IgD-negative memory B cell (primary cell): ENCODE results near the gene MAML1. TPM values are rescaled to one million over a fixed set of nuclear protein-coding genes. Genes with fewer than 3 reads are reported as not detected.

Source experiments
- H3K27ac Mint-ChIP-seq, 3 donors: one replicate each; pipeline ENCODE4 v1.8.0; 2020 to 2022; ENCODE audit warnings: mild to moderate bottlenecking in 3 of 3, mixed read lengths in 3 of 3, moderate library complexity in 1 of 3
- H3K27me3 Mint-ChIP-seq: one replicate; pipeline ENCODE4 v1.8.0; 2021; ENCODE audit warnings: mixed read lengths
- H3K36me3 Mint-ChIP-seq: one replicate; pipeline ENCODE4 v1.8.0; 2020; ENCODE audit warnings: mild to moderate bottlenecking, mixed read lengths
- H3K4me1 Mint-ChIP-seq, 3 donors: one replicate each; pipeline ENCODE4 v1.8.0; 2020 to 2022; ENCODE audit warnings: mixed read lengths in 3 of 3, mild to moderate bottlenecking in 1 of 3
- H3K4me3 Mint-ChIP-seq, 4 donors: one replicate each; pipeline ENCODE4 v1.8.0; 2020 to 2022; ENCODE audit warnings: mild to moderate bottlenecking in 4 of 4, mixed read lengths in 4 of 4, moderate library complexity in 3 of 4
- H3K9me3 Mint-ChIP-seq, 3 donors: one replicate each; pipeline ENCODE4 v1.8.0; 2020 to 2021; ENCODE audit warnings: mixed read lengths in 3 of 3, mild to moderate bottlenecking in 1 of 3
- polyA plus RNA-seq: library from polyadenylated mRNA; unstranded; fragments of 300-500 nt; fragmentation: Illumina TruSeq; gene quantifications from one replicate; pipeline ENCODE4 v1.2.3, GENCODE V29; 2021

MAML1 gene
- polyA plus RNA-seq, 1 donor from 2014 or later, result 4.7 TPM

DNA sequence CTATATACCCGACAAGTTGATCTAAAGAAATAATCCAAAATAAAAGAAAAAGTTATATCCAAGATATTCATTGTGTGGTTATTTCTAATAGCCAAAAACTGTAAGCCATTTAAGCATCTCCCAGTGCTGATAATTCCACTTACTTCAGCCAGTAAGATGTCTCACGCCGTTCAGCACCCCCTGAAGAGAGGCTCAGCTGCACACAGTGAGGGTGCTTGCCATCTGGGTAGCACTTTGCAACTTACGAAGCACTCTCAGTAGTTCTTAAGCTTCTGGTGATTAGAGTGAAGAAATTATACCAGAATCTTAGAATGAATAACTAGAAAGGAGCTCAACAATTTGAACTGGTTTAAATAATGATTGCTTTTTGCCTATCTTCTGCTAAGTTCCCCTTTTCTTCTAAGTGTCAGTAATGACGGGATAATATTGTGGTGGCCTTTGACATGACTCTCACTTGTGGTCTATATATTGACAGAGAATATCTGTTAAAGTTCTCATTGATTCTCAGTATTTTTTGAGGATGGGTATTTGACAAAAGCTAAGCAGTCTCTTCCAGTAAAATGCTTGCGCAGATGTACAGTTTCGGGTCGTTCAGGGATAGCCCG, 35.0 kb downstream of the MAML1 start:
- Mint-ChIP-seq H3K36me3 (peaks cover 4% of the 10 kb centered on the region), H3K27ac (no peak overlapping the region), H3K9me3 (no peaks in the 10 kb centered on the region)

DNA sequence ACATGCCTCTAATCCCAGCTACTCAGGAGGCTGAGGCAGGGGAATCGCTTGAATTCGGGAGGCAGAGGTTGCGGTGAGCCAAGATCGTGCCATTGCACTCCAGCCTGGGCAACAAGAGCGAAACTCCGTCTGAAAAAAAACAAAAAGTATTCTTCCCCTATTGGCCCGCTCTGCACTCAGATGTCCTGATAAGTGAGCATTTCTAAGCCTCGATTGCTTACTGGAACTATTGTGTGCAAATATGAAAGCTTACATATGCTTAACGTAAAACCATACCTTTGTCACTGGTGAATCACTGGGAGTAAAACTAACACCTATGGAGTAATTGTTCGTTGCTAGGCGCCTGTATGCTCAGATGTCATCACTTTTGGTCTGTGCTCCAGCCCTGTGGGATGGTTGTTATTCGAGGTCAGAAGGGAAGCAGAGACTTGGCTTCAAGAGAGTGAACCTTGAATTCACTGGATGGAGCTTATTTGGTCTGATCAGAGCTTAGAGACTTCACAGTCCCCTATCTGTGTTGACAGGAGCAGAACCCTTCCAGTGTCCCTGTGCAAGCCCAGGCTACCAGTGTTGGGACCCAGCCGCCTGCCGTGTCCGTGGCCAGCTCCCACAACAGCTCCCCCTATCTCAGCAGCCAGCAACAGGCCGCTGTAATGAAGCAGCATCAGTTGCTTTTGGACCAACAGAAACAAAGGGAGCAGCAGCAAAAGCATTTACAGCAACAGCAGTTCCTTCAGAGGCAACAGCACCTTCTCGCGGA, 35.9 kb downstream of the MAML1 start:
- Mint-ChIP-seq H3K27me3 (no peaks in the 10 kb centered on the region), H3K27ac (no peak overlapping the region), H3K4me1 (peaks cover under 1 to 8% (median under 1%) of the 10 kb centered on the region in 3 donors), H3K36me3 (peaks cover 4% of the 10 kb centered on the region), H3K9me3 (no peaks in the 10 kb centered on the region), H3K4me3 (no peak overlapping the region)

More for the DNA sequence above, 35.0 kb downstream of the MAML1 start:
- Mint-ChIP-seq H3K4me3 (no peak overlapping the region), H3K4me1 (peaks cover 6 to 16% (median 9%) of the 10 kb centered on the region in 3 donors), H3K27me3 (no peaks in the 10 kb centered on the region)

GRCh38 chr5:179769271-179769670, 36.6 kb downstream of the MAML1 start:
- Mint-ChIP-seq H3K9me3 (no peaks in the 10 kb centered on the region), H3K4me3 (no peak overlapping the region), H3K36me3 (peaks cover 4% of the 10 kb centered on the region), H3K4me1 (peaks cover 0 to 6% (median 0%) of the 10 kb centered on the region in 3 donors), H3K27me3 (no peaks in the 10 kb centered on the region), H3K27ac (no peak overlapping the region)

GRCh38 chr5:179769796-179770195, 37.2 kb downstream of the MAML1 start:
- Mint-ChIP-seq H3K4me3 (no peak overlapping the region), H3K27ac (no peak overlapping the region), H3K36me3 (peaks cover 4% of the 10 kb centered on the region), H3K27me3 (no peaks in the 10 kb centered on the region), H3K4me1 (peaks cover 0 to 6% (median 0%) of the 10 kb centered on the region in 3 donors), H3K9me3 (no peaks in the 10 kb centered on the region)

- Mint-ChIP-seq H3K27ac (no peak overlapping the region), H3K36me3 (peaks cover 4% of the 10 kb centered on the region), H3K4me3 (no peak overlapping the region)
Measured at GRCh38 chr5:179771311-179771895, 38.8 kb downstream of the MAML1 start.

GRCh38 chr5:179772351-179772750, 39.7 kb downstream of the MAML1 start:
- H3K9me3 Mint-ChIP-seq, result no peaks in the 10 kb centered on the region
- H3K27ac Mint-ChIP-seq, result no peak overlapping the region
- H3K4me1 Mint-ChIP-seq, result peaks cover 0 to 4% (median 1%) of the 10 kb centered on the region in 3 donors
- peaks cover 3% of the 10 kb centered on the region for H3K36me3 Mint-ChIP-seq
- H3K27me3 Mint-ChIP-seq, result no peaks in the 10 kb centered on the region
- no peak overlapping the region for H3K4me3 Mint-ChIP-seq

More at GRCh38 chr5:179771311-179771895, 38.8 kb downstream of the MAML1 start:
- H3K27me3 Mint-ChIP-seq, result no peaks in the 10 kb centered on the region
- H3K9me3 Mint-ChIP-seq, result no peaks in the 10 kb centered on the region
- H3K4me1 Mint-ChIP-seq, result peaks cover 0 to 6% (median 1%) of the 10 kb centered on the region in 3 donors

- H3K36me3 Mint-ChIP-seq, result peaks cover 3% of the 10 kb centered on the region
- H3K4me1 Mint-ChIP-seq, result peaks cover 0 to 2% (median 1%) of the 10 kb centered on the region in 3 donors
- no peak overlapping the region for H3K27ac Mint-ChIP-seq
- H3K9me3 Mint-ChIP-seq, result no peaks in the 10 kb centered on the region
- no peak overlapping the region for H3K4me3 Mint-ChIP-seq
- no peaks in the 10 kb centered on the region for H3K27me3 Mint-ChIP-seq
Measured at GRCh38 chr5:179773686-179774040, 41.0 kb downstream of the MAML1 start.

DNA sequence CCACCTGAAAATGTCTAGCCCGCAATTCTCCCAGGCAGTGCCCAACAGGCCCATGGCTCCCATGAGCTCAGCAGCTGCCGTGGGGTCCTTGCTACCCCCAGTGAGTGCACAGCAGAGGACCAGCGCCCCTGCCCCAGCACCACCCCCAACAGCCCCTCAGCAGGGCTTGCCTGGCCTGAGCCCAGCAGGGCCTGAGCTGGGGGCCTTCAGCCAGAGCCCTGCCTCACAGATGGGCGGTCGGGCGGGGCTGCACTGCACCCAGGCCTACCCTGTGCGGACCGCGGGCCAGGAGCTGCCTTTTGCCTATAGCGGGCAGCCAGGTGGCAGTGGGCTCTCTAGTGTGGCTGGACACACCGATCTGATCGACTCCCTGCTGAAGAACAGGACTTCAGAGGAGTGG, 41.8 kb downstream of the MAML1 start:
- peaks cover 0 to 1% (median 0%) of the 10 kb centered on the region in 3 donors for H3K4me1 Mint-ChIP-seq
- no peaks in the 10 kb centered on the region for H3K9me3 Mint-ChIP-seq
- peaks cover 3% of the 10 kb centered on the region for H3K36me3 Mint-ChIP-seq
- H3K4me3 Mint-ChIP-seq, result no peak overlapping the region
- H3K27me3 Mint-ChIP-seq, result no peaks in the 10 kb centered on the region
- H3K27ac Mint-ChIP-seq, result no peak overlapping the region

- Mint-ChIP-seq H3K27me3 (no peaks in the 10 kb centered on the region), H3K4me1 (peaks cover 0 to 1% (median 0%) of the 10 kb centered on the region in 3 donors), H3K9me3 (no peaks in the 10 kb centered on the region), H3K4me3 (no peak overlapping the region), H3K36me3 (peaks cover 4% of the 10 kb centered on the region), H3K27ac (peak overlapping the region in 1 of 3 donors; percentile 43)
Measured at GRCh38 chr5:179776411-179776938, 43.9 kb downstream of the MAML1 start.

DNA sequence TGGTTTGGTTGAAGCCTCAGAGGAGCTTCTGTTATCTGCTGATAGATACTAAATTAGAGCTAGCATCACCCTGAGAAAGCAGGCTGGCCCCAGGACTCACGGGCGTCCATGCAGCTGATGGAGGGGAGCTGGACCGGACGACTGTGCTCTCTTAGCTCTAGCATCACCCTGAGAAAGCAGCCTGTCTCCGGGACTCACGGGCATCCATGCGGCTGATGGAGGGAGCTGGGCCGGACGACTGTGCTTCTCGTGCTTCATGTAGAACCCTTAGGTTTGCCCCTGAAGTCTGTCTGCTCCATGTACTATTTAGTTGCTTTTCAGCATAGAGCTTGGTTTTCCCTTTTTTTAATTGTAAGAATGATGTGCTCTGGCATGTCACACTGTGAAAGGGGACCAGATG, 44.8 kb downstream of the MAML1 start:
- Mint-ChIP-seq H3K27me3 (no peaks in the 10 kb centered on the region), H3K4me1 (peaks cover 0 to 1% (median 0%) of the 10 kb centered on the region in 3 donors), H3K27ac (no peak overlapping the region), H3K4me3 (peak overlapping the region in 1 of 4 donors; percentile 5), H3K36me3 (peaks cover 4% of the 10 kb centered on the region), H3K9me3 (no peaks in the 10 kb centered on the region)

- Mint-ChIP-seq H3K36me3 (peaks cover 4% of the 10 kb centered on the region), H3K27ac (no peak overlapping the region), H3K4me3 (peak overlapping the region in 1 of 4 donors; percentile 5), H3K27me3 (no peaks in the 10 kb centered on the region), H3K9me3 (no peaks in the 10 kb centered on the region), H3K4me1 (peaks cover 0 to 1% (median 0%) of the 10 kb centered on the region in 3 donors)
Measured at GRCh38 chr5:179777909-179778308, 45.3 kb downstream of the MAML1 start.

- Mint-ChIP-seq H3K4me3 (no peak overlapping the region), H3K27ac (no peak overlapping the region), H3K4me1 (peaks cover 0 to 1% (median 0%) of the 10 kb centered on the region in 3 donors), H3K27me3 (no peaks in the 10 kb centered on the region), H3K9me3 (no peaks in the 10 kb centered on the region), H3K36me3 (peaks cover 4% of the 10 kb centered on the region)
Measured at GRCh38 chr5:179778591-179778990, 46.0 kb downstream of the MAML1 start.

DNA sequence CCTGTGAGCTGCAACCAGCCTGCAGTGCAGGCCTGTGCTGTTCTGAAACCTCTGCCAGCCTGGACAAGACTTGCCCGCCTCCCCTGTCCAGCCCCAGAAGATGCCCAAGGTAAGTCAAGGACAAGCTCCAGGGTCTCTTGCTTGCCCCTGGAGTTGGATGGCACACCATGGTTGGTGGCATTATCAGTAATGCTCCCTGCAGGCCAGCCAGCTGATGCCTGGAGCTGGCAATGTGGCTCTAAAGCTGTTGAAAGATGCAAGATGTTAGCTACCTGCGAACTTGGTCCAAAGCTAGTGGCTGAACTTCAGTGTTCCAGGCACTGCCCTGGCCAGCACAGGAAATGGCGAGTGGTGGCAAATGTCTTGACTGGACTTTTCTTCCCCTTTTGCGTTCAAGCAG, 47.2 kb downstream of the MAML1 start:
- H3K36me3 Mint-ChIP-seq, result peaks cover 4% of the 10 kb centered on the region
- H3K27ac Mint-ChIP-seq, result peak overlapping the region in 1 of 3 donors; percentile 63

GRCh38 chr5:179780362-179780761, 47.7 kb downstream of the MAML1 start:
- H3K4me3 Mint-ChIP-seq, result no peak overlapping the region
- peaks cover 4% of the 10 kb centered on the region for H3K36me3 Mint-ChIP-seq
- H3K9me3 Mint-ChIP-seq, result no peaks in the 10 kb centered on the region
- no peak overlapping the region for H3K27ac Mint-ChIP-seq
- H3K4me1 Mint-ChIP-seq, result peaks cover 0 to 1% (median 0%) of the 10 kb centered on the region in 3 donors
- H3K27me3 Mint-ChIP-seq, result no peaks in the 10 kb centered on the region

More for the DNA sequence above, 47.2 kb downstream of the MAML1 start:
- peaks cover 0 to 1% (median 0%) of the 10 kb centered on the region in 3 donors for H3K4me1 Mint-ChIP-seq
- no peaks in the 10 kb centered on the region for H3K27me3 Mint-ChIP-seq
- no peak overlapping the region for H3K4me3 Mint-ChIP-seq
- H3K9me3 Mint-ChIP-seq, result no peaks in the 10 kb centered on the region

GRCh38 chr5:179781846-179782245, 49.2 kb downstream of the MAML1 start:
- Mint-ChIP-seq H3K4me1 (peaks cover 0 to 2% (median 0%) of the 10 kb centered on the region in 3 donors), H3K36me3 (peaks cover 5% of the 10 kb centered on the region), H3K4me3 (no peak overlapping the region), H3K27ac (no peak overlapping the region), H3K9me3 (no peaks in the 10 kb centered on the region), H3K27me3 (no peaks in the 10 kb centered on the region)
